NCI-H446 treated with DMSO at 0.1 percent for 48 hours (cell line): ENCODE data around the gene WSCD2.
A peak's percentile ranks its signal among the peaks of the same experiment; 100 is the strongest.
"Not testable (repeated sequence)": the region's sequence is repeated elsewhere in the genome, so short reads cannot be mapped to it uniquely, and the experiment has no call there.

Experiments
- DNase-seq: peaks from one replicate; lab custom pipeline; 2025; lab: John Stamatoyannopoulos, UW

WSCD2 gene

DNA sequence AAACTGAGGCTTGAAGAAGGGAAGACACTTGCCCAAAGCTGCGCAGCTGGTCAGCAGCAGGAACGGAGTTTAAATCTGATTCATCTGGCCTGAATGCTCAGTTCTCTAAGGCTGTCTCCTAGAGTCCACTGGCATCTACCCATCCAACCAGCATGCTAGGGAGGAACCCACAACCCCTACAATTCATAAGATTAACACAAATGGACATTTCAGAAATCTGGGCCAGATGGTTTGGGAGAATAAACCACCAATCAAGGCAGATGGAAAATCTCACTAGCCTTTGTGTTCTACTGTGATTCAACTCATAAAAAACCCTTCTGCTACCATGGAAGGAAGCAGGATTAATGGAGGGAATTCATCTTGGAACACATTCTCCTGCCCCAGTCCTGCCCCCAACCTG lies 67.8 kb downstream of the WSCD2 start:
- DNase-seq, result no peak

GRCh38 chr12:108198043-108198442 lies 69.0 kb downstream of the WSCD2 start:
- no peak for DNase-seq

- no peak for DNase-seq
Observed at GRCh38 chr12:108199106-108199505, 70.0 kb downstream of the WSCD2 start.

DNA sequence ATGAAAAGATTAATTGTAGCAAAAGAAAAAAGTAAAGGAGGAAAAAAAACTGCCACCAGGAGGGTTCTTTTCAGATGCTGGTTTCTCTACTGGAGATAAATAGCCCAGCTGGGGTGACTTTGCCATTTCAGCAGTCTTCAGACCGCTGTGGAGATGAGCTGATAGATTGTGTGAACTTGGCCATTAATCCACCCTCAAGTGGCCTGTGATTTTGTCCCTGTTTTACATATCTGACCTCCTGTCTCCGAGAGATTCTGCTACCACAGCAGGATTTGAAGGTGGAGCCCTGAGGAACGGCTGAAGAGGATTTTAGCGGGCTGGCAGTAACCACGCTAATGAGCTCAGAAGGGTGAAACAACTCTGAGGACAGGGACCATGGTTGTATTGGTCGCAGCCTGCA lies 72.7 kb downstream of the WSCD2 start:
- no peak for DNase-seq

GRCh38 chr12:108204117-108204987 lies 75.3 kb downstream of the WSCD2 start:
- no peak for DNase-seq

GRCh38 chr12:108205864-108206263 lies 76.8 kb downstream of the WSCD2 start:
- no peak for DNase-seq

DNA sequence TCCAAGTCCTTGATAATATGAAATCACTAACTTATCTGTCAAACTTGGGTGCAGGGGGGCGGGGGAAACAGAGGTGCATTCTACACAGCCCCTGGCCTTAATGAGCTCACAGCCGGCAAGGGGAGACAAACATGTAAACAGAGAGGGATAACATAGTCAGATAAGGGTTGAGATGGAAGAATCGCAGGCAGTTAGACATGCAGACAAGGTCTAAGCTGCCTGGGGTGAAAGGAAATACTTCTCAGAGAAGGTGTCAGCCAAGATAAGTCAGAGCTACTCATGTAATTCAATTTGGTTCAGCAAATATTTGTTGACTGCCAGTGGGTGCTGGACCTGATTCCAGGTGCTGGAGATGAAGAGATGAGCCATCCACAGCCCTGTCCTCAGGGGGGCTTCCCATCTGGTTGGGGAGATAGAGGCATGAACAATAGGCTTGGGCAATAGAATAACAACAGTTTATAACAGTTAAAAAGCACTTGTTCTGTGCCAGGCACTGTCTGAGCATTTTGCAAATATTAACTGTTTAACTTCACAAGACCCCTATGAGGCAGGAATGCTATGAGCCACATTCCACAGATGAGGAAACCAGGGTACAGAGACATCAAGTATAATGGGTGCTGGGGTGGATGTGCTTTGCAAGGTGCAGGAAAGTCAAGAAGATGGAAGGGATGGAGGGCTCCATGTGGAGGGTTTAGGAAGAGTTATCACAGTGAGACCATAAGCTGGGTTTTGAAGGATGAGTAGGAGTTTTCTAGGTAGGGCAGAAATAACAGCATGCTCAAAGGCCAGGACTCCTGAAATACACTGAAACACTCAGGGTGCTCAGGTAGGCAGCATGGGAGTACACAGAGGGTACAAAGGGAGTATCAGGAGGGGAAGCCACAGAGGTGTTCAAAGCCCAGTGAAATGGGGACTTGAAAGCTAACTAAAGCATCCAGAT lies 79.0 kb downstream of the WSCD2 start:
- no peak for DNase-seq

GRCh38 chr12:108210001-108210400 lies 80.9 kb downstream of the WSCD2 start:
- DNase-seq, result no peak

GRCh38 chr12:108211157-108211556 lies 82.1 kb downstream of the WSCD2 start:
- no peak for DNase-seq

GRCh38 chr12:108213871-108214445 lies 84.9 kb downstream of the WSCD2 start:
- DNase-seq, result no peak

DNA sequence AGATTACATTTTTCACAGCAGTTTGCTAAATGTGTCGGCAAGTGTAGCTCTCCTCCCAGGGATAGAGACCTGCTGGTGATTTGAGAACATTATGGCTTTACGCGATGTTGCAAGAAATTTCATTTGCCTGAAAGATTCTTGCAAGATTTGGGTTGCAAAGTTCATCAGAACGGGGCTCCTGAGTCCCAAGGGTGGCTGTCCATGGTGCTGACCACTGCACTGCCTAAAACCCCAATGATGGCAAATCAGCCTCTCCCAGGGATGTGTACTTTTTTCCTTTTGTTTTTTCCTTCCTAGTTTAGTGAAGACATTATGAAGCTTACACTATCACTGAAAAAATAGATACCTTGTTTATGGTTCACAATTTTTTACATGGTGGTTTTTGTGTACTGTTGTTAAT lies 85.4 kb downstream of the WSCD2 start:
- DNase-seq, result no peak

- no peak for DNase-seq
Observed at GRCh38 chr12:108215458-108215857, 86.4 kb downstream of the WSCD2 start.

- DNase-seq, result no peak
Observed at GRCh38 chr12:108218921-108219320, 89.8 kb downstream of the WSCD2 start.

DNA sequence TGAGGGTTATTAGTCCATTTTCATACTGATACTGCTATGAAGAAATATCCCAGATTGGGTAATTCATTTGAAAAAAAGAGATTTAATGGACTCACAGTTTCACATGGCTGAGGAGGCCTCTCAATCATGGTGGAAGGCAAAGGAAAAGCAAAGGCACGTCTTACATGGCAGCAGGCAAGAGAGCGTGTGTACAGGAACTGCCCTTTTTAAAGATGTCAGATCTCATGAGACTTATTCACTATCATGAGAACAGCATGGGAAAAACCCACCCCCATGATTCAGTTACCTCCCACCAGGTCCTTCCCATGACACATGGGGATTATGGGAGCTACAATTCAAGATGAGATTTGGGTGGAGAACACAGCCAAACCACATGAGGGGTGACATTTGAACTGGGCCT lies 96.0 kb downstream of the WSCD2 start:
- DNase-seq, result not testable (repeated sequence)

GRCh38 chr12:108226866-108227265 lies 97.8 kb downstream of the WSCD2 start:
- no peak for DNase-seq

DNA sequence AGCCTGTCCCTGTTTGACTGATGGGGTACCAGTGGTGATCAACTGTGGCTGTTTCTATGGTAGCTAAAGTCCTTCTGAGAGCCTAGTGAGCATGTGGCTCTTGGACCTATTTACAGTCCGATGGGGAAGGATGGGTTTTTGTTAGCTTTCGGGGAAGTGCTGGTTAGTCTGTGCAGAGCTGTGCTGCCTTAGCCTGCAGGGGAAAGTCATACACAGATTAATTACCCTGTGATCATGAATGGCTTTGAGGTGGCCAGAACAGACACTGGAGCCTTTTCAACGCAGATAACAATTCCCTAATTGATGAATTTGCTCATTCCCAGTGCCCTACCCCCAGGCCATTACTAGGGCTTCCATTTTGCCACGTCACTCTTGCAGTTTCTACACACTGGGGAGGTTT lies 99.7 kb downstream of the WSCD2 start:
- no peak for DNase-seq

DNA sequence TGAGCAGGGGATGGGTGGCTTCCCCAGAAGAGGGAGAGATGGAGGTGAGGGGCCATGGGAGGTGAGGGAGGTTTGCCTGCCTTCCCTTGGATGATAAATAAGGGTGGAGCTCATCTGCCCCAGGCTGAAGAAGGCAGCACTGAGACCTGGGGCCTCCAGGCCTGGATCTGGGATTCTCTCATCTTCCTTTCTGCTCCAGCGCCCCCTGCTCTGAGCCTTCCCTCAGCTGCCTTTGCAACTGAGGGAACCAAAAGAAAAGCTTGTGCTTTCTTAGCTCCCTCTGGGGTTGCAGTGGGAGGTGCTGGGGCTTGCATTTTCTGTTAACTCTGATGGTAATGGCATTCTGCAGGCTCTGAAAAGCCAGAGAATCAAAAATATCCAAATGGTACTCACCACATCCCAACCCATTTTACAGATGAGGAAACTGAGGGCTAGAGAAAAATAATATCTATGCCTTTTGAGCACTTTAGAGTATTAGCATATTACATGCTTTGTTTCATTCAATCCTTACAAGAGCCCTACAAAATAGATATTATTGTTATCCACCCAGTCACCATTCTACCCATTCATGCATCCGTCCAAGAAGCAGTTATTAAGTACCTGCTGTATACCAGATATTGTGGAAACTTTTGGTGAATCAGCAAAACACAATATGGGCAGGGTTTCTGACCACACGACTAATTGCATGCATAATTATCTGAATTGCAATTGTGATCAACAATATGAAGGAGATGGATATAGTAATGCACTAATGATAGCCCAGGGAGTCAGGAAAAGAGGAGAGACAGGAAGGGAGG lies 102.2 kb downstream of the WSCD2 start:
- DNase-seq, result no peak

GRCh38 chr12:108231909-108232434 lies 102.9 kb downstream of the WSCD2 start:
- DNase-seq, result no peak

DNA sequence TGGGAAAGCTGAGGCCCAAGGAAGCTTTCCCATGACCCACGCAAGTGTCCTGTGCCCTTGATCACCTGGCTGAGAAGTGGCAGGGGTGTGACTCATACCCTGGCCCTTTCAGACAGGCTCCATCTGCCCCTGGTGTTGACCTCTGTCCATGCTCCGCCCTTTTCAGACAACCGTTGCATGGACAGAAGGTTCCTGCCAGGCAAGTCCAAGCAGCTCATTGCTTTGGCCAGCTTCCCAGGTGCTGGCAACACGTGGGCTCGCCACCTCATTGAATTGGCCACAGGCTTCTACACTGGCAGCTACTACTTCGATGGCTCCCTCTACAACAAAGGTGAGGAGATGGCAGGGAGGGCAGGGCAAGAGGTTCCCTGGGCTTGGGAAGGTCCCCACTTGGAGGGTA lies 103.5 kb downstream of the WSCD2 start:
- peak; percentile 60 for DNase-seq

DNA sequence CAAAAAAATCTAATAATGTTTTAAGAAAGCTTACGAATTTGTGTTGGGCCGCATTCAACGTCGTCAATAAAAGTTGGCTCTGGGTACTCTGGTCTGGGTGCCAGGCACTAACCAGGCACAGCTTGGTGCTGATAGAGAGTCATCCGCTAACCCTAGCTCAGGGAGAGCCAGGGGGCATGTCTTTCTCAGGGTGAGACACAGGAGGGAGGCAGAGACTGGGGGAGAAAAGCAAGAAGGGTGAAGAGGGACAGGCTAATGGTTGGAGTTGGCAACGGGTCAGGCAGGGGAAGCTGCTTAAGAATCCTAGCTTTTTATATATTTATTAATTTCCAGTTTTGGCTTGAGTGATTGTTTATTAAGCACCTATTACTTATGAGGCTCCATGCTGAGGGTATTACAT lies 105.1 kb downstream of the WSCD2 start:
- peak; percentile 13 for DNase-seq

- no peak for DNase-seq
Observed at GRCh38 chr12:108235197-108235984, 106.3 kb downstream of the WSCD2 start.
